GM18511 (cell line): ENCODE measurements around the gene PHRF1.

Source experiments
- ATAC-seq: cut with Tn5 transposase; IDR thresholded peaks from one replicate; pipeline ENCODE4 v1.9.1; 2021; ENCODE audit warnings: mild to moderate bottlenecking, moderate library complexity; ENCODE audit not compliant: unreplicated experiment

The PHRF1 gene

DNA sequence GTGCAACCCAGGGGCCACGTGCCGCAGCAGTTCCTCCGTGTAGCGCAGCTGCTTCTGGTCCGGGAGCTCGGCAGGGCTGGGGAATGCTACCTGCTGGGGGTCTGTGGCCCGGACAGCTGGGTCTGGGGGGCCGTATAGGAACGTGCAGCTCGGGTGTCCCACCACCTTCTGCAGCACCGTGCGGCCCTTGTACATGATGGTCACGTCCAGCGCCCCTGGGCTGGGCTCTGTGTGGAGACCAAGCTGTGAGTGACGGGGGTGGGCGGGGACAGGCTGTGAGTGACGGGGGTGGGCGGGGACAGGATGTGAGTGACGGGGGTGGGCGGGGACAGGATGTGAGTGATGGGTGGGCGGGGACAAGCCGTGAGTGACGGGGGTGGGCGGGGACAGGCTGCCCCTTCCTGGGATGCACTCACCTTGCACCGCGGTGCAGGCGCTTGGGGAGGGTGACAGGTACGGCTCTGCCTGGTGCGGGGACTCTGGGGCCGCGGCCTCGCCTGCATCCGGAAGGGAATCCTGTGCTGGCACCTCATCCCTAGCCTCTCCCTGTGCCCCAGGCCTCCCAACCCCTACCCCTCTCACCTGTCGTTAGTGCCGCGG is 37.2 kb downstream of the PHRF1 start:
- no peak for ATAC-seq

DNA sequence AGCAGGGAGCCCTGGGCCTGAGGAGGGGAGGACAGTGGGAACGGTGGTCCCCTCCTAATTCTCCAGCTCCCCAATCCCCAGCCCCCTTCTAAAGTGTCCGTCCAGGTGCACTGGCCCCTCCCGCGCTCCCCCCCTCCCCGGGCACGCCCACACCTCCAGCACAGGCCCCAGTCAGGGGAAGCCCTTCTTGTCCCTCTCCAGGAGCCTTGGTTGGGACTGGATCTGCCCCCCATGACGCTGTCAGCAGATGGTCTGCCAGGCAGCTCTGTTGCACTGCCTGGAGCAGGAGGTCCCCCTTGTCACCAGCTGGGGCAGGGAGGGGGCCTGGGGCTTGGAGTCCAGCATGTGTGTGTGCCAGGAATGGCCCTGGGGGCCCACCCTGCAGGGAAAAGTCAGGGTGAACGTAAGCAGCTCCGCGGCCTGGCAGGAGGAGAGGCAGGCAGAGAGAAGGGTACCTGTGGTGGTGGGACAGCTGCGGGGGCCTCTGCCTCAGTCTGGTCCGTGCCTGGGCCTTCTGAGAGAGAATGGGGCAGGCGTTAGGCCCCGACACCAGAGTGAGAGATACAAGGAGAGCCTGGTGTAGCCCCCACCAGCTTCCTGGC is 37.9 kb downstream of the PHRF1 start:
- no peak for ATAC-seq

DNA sequence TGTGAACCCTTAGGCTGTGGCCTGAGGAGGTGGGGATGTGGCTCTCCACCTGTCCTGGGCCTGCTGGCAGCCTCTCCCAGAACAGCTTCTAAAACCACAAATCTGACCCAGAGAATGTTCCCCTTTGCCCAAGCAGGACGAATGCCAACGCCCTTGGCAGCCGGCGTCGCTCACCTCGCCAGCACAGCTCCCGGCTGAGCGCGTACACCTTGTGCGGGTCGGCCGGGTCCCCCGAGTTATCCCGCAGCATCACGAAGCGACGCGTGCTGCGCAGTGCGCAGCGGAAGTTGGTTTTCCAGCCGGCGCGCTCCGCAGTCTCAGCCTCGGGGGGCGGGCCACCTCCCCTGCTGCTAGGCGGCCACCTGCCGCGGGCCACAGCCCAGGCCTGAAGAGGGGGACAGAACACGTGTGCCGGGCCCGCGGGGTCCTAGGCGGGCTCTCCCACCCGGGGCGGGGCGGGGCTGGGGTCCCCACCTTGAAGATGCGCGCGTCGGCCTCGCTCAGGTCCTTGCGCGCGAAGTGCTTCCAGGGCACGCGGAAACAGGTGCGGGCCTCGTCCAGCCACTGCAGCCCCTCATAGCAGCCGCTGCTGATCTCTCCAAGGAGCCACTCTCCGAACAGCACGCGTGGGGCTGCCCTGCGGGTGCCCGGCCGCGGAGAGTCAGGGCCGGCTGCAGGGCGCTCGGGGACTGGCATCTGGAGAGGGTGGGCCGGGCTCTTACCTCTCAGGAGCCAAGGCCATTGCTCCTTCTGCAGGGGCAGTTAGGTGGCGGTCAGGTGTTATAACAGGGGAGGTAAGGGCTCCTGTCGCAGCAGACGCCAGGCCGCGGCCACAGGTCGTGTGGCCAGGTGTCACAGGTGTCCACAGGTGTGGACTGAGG is 38.6 kb downstream of the PHRF1 start:
- no peak for ATAC-seq

DNA sequence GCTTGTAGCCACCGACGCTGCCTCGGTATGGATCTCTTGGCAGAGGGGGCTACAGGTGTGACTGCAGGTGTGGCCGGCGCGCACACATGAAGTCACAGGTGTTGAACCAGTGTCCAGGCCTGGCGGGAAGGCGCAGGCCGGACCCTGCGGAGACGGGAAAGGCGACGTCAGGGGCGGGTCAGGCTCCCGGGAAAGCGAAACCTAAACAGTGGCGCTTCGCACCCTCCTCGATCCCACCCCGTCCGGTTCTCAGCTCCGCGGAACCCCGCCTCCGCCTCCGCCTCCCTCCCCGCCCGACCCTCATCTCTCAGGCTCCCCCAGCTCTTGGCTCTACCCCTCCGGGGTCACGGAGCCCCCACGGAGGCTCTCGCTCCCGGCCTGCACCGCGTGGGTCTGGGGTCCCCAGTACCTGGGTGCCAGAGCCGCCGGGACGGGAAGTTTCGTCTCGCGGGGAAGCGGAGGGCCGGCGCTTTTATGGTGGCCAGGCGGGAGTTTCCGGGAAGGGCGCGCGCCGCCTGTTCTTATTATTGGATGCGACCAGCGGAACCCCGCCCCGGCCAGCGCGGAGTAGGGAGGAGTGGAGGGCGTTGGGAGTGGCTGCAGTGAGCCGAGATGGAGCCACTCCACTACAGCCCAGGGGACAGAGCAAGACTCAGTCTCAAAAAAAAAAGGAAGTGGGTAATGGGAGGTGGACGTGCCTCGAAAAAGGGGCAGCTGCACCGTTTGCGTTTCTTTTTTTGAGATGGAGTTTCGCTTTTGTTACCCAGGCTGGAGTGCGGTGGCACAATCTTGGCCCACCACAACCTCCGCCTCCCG is 39.4 kb downstream of the PHRF1 start, which contains the start of gene IRF7:
IRF7 (minus strand) TSS at position 447 of the 816 bp plus-strand sequence. CDS start 586 bp downstream, outside the sequence.
- ATAC-seq, result peak; percentile 91

DNA sequence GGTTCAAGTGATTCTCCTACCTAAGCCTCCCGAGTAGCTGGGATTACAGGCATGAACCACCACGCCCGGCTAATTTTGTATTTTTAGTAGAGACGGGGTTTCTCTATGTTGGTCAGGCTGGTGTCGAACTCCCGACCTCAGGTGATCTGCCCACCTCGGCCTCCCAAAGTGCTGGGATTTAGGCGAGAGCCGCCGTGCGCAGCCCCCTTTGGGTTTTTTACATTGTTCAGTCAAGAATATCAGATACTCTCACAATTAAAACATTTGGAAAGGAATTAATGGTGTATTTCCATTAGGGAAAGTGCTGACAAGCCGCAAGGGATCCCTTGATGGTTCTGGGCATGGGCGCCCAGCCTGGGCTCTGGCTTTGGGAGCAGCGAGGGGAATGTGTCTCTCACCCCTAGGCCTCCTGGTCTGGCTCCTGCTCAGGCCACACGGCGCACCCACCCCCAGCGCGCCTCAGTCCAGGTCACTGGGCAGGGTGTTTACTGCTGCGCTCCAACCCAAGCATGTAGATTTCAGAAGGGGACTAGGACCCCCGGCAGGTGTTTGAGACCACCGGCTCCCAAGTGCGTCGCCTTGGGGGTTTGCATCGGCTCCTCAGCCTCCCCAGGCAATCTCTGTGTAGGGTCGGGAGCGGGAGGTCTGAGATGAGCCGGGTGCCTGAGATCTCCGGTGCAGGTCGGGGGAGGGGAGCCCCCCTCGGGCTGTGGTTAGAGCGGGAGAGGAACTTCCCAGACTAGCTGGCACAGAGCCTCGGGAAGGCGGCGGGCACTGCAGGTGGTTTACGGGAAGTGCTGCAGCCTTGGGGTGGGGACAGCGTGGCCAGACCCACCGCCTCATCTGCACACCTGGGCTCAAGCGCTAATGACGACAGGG is 40.3 kb downstream of the PHRF1 start:
- no peak for ATAC-seq

DNA sequence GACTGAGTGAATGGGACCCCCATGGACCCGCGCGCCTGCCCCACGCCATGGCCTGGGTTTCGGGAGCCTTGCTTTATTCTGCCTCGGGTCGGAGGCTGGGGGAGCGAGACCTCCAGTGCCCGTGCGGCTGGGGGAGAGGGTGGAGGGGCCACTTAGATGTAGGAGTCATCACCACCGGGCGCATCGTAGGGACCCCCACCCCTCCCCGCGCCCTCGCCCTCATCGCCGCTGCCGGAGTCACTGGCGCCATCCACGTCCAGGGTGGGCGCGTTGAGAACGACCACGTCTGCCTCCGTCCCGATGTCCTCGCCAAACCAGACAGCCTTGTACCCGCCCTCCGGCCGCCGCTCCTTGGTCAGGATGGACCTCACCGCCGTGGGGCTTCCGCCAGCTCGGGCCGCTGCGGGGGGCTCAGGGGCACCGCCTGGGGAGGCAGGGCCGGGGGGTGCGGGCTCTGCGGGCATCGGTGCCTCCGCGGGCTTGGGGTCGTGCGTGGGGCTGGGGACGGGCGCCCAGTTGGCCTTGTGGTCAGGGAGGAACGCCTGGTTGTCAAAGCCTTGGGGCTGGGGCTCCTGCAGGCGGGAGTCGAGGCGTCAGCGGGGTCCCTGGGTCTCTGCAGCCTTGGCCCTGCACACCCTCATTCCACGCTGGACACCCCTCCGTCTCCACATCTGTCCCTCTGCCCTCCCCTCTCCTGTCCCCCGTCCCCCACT is 41.1 kb downstream of the PHRF1 start:
- no peak for ATAC-seq

DNA sequence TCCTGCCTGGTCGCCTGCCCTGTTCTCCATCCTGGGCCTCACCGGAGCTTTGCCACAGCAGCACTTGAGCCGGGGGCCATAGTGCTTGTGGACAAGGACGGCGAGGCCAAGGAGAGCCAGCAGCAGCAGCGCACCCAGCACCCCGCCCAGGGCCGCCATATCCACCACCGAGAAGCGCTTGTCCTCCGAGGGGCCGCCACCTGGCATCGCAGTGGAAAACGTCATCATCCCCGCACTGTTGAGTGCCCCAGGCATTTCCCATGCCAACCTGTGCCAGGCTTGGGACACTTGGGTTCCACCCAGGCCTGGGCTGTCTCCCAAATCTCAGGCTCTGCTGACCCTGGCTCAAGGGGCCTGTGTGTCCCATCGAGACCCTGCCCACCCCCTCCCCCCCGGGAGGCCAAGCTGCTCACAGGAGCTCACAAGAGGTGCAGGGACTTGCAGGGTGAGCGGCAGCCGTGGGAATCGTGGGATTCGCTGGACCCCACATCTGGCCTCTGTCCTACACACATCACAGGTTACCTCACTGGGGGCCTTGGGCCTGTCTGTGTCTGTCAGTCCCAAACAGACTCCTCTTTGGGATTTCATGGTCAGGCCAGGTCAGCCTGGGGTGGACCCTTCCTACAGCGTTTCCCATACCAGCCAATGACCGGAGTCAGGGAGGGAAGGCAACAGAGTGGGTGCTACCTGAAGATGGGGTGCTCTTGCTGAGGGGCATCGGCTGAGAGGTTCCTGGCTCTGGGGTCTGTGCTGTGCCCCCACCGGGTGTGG is 41.8 kb downstream of the PHRF1 start:
- no peak for ATAC-seq

DNA sequence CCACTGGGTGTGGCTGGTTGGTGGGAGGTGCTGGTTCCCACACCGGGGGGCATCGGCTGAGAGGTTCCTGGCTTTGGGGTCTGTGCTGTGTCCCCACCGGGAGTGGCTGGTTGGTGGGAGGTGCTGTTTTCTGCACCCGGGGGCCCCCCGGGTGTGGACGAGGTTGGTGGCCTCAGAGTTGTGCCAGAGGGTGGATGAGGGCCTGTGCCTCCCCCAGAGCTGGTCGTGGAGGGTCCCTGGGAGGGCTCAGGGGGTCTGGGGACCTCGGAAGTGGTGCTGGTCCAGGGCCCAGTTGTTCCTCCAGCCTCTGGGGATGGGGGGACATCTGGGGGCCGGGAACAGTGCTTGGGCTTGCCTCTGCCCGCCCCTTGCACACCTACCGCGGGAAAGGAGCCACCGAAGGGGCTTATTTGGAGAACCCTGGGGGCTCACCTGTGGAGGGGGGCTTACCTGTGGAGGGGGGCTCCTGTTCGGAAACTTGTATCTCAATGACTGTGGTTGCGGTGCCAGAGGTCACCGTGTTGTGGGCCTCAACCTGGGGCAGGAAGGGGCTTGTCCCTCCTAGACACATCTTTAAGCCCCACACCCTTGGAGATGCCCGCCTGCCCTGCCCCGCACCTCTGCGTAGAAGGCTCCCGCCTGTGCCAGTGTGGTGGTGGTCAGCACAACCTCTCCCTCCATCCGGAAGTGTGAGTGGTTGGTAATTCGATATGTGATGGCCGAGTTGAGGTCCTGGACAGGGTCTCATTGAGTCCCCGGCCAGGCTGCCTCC is 42.8 kb downstream of the PHRF1 start:
- no peak for ATAC-seq

DNA sequence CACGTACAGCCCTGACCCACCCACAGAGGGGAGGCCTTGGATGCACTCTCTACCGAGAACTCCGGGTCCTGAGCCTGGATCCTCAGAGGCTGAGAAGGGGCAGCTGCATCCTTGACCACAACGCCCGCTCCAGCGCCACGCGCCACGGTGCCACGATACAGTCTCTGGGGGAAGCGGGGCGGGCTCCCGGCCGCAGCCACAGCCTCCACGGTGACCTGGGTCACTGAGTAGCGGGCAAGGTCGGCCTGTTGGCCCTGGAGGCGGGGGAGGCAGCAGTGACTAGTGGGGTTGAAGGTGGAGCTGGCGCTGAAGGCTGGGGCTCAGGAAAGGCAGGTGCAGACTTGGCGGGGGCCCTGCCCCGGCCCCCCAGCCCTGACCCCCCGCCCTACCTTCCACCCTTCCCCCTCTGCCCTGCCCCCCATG is 43.4 kb downstream of the PHRF1 start:
- ATAC-seq, result no peak

DNA sequence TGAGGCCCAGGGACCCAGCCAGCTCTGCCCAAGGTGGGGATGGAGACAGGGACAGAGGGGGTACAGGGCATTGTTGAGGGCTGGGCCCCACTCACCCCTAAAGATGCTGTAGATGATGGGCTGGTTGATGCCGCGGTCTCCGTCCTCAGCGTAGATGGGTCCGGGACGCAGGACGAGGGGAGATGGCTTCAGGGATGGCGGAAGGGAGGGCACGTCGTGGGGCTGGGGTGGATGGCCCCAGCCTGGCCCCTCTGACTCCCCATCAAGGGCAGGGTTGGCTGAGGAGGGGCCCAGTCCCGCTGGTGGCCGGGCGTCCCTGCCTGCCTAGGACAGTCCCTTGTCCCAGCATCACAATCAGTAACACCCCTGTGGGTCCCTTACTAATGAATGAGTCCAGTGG is 43.9 kb downstream of the PHRF1 start:
- ATAC-seq, result no peak

DNA sequence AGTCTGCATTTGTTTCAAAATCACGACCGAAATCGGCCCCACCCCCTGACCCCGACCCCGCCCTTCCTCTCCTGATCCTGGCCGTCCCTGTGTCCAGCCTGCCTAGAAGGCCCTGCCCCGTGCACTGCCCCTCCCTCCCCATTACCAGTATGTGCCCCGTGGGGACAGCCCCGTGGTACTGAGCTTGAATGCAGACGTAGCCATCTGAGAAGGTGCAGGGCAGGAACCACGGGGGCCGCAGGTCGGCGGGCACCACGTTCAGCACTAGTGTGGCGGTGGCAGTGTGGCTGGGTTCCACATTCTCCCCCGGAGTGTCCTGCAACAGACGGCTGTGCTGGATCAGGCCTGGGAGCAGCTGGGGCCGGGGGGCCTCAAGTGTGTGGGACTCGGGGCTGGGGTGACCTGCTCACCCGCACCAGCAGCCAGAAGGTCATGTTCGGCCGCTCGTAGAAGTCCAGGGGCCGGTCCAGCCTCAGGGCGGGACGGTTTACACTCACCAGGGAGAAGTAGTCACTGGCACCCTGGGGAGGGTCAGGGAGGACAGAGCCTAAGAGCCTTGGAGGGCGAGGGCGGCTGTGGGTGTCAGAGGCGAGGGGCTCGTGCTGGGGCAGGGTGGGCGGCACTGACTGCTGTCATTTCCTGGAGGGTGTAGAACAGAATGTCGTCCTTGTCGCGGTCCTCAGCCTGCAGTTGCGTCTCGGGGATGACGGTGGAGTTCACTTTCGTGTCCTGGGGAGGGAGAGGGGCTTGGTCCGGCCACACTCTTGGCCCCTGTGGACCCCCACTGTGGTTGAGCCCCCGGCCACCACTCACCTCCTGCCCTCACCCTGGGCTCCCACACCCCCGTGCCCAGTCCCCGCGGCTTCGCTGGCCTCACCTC is 44.9 kb downstream of the PHRF1 start:
- no peak for ATAC-seq

DNA sequence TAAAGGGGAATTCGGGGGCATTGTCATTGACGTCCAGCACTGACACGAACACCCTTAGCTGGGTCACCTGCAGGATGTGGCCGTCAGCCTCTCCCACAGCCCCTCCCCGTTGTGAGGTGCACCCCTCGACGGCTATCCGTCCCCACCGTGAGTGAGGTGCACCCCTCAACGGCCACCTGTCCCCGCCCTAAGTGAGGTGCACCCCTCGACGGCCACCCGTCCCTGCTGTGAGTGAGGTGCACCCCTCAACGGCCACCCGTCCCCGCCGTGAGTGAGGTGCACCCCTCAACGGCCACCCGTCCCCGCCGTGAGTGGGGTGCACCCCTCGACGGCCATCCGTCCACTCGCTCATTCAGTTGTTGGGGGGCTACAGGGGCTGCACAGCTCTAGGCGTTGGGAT is 45.6 kb downstream of the PHRF1 start:
- ATAC-seq, result no peak

DNA sequence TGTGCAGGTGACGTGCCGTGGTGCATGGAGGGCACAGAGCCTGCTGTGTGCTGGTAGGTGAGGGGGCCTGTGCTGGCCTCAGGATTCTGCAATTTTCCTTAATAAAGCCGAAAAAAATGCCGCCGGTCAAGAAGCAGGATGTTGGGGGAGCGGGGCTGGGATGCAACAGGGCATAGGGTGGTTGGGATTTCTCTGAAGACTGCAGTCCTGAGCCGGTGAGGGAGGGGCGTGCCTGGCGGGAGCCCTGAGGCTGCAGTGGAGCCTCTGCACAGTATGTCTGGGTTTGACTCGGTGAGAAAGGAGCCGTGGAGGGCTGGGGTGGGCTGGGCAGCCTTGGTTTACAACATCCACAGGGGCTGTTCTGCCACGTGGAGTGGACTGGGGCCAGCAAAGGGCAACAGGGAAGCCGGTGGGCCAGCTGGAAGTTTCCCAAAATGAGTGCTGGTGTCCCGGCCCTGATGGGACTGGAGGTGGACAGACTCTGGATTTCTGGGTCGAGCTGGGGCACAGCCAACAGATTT is 47.1 kb downstream of the PHRF1 start:
- no peak for ATAC-seq

DNA sequence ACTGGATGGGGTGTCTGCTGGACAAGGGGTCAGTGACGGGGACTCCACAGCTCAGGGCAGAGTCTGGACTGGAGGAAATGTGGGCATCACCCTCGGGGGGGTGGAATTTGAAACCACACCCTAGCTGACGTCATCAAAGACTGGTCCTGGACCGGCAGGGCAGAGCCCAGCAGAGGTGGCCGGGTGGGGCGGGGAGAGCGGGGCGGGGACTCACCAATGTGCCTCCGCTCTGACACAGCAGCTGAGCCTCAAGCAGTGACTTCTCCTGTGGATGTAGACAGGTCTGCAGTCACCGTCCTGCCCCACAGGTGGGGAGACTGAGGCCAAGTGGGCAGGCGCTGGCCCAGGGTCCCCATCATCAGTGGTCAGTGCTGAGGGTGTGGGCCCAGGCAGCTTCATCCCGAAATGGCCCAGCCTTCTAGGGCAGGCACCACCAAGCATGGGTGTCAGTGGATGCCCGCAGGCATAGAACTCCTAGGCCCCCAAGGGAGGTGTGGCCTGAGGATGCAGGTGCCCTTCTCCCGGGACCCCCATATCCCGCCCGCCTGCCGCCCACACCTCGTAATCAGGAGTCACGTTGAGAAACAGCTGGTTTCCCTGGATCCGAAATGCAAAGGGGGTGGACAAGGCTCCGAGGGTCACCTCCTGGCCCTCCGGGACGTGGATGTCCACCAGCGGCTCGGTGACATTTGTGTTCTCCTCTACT is 47.9 kb downstream of the PHRF1 start:
- no peak for ATAC-seq

DNA sequence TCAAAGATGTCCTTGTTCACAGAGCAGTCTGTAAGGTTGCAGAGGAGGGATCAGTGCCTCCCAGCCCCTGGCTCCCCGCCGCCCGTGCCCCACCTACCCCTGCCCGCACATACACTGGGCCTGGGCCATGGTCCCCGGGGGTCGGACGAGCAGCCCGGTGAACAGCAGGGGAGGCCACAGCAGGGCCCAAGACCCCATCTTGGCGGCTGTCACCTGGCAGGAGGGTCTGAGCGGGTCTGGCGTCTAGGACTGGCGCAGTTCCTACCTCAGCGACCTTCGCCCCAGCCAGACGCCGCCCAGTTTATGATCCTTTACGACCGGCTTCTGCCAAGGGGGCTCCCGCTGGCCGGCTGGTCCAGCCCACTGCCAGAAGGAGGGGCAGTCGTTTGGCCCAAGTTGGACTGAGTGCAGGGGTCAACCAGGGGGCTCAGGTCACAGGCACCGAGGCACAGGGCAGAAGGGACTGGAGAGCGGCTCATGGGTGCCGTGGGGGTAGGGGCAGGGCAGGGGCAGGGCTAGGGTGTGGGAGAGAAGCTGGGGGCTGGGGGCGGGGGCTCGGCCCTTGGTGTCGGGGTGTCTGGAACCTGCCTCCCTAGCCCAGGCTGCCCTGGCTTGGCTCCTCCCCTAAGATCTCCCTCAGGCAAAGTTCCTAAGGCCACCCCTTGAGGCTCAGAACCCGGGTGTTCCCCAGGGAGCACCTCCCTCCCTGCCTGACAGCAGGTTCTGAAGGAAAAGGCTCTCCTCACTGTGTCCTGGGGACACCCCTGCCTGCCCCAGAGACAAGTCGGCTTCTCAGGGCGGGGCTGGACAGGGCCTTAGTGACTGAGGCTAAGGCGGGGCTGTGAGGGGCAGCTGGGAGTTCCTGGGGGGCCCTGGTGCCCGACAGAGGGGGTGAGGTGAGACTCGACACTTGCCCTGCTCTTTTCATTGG is 48.7 kb downstream of the PHRF1 start, which contains the start of gene CDHR5:
CDHR5 (minus strand) TSS at position 251 of the 931 bp plus-strand sequence; CDS start at position 198, 53 bp downstream.
- no peak for ATAC-seq
